ENCODE data around the gene GLP1R.

Gene GLP1R

GRCh38 chr6:39065561-39065960 is 17.0 kb downstream of the GLP1R start:
- no peak for DNase-seq

DNA sequence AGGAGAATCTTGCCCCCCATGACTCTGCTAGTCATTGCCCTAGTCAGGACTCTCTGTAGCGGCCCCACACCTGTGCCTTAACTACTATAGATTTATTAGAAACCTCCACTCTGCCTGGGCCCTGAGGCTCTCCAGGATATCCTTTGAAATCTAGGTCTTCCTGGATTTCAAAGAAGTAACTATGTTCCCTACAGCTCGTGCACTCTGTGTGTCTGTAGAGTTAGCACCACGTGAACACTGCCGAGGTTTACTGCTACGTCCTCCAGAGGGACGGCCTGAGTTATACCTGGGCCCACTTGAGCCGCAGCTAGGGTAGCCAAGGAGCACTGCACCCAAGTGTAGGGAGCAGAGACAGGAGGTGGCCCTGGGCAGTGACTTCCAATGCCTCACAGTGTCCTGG is 19.8 kb downstream of the GLP1R start:
- DNase-seq: no peak

DNA sequence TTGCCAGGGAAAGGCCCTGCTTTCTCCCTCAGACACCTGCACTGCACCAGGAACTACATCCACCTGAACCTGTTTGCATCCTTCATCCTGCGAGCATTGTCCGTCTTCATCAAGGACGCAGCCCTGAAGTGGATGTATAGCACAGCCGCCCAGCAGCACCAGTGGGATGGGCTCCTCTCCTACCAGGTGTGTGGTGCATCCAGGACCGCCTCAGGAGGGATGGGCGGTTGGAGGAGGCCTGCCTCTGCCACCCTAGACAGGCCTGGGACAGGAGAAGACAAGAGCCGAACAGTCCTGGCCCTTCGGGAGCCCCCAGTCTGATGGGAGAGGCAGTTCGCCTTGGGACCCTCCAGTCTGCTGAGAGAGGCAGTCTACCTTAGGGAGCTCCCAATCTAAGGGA is 24.2 kb downstream of the GLP1R start:
- DNase-seq: peak in 1 of 2 donors; percentile 9

- DNase-seq: no peak
Measured at GRCh38 chr6:39073471-39074355, 25.1 kb downstream of the GLP1R start.

DNA sequence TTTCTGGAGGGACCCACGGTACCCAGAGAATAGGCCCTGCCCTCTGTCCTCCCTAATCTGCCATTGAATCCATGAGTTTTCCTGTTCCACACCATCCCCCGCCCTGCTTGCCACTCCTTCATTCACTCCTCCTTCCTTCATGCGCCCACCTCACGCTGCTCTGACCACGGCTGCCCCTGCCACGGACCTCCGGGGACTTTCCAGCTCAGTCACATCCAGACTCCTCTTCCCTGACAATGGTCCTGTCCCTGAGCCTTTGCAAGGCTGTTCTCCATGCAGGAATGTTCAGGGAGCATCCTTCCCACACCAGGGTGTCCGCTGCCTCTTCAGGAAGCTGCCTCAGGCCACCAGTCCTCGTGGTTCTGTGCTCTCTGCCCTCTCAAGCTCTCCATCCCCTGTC is 25.9 kb downstream of the GLP1R start:
- DNase-seq: no peak

GRCh38 chr6:39075010-39075686 is 26.6 kb downstream of the GLP1R start:
- no peak for DNase-seq

DNA sequence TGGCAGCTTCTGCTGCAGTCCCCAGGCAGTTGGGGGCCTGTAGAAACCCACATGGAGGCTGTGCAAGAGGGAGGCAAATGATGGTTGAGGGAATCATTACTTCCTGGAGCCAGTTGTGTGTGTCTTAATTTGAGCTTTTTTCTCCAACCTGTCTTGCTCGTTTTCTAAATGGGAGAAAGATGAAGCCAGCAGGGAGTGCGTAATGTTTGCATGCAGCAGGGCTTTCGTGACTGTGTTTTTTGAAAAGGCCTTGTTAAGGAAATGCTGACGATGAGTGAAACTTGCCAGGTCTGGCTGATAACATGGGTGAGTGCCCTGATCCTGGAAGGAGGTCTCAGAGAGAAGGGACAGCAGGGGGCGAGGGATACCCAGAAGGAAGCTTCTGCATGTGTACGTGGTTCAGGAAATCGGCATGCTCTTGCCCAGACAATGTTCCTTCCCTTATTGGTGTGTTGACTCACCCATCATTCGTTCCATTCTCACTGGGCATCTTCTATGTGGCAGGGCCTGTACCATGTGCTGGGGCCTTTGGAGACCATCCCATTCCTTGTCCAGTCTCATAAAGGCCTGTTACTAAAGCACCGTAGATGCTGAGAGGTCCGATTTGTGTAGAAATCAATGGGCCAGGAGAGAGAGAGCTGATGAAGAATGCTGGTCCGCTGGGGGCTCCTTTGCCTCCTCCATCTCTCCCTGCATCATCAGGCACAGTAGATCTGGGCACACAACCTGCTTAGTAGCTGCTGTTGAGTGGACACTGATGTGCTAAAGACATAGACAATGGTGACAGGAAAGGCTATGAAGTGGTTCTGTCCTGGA is 27.4 kb downstream of the GLP1R start:
- DNase-seq: no peak

- no peak for DNase-seq
Measured at GRCh38 chr6:39076623-39077535, 28.3 kb downstream of the GLP1R start.

DNA sequence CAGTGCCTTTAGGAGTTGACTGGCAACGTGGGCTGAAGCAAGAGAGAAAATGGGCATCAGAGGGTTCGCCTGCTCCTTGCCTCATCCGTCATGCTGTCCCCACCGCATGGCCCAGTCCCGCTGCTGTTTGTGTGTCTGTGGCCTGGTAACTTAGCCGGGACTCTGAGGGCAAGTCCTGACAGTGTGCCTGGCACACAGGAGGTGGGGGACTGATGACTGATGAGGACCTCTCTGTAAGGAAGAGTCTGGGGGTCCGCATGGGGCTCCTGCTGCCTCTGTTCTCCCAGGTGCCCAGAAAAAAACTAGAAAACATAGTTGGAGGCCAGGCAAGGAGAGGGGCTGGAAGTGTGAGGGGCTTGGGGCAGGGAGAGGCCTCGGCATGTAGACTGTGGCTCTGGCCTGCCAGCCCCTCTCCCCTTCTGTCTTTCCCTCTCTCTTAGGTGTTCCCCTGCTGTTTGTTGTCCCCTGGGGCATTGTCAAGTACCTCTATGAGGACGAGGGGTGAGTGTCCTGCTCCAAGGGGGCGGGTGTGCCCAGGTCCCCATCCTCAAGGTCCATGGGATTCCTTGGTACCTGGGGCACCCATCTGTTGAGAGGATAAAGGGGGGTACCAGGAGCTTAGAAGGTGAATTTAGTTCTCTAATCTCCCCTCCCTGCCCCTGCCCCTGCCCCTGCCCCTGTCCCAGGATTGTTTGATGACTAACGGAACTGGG is 29.5 kb downstream of the GLP1R start:
- DNase-seq: no peak

DNA sequence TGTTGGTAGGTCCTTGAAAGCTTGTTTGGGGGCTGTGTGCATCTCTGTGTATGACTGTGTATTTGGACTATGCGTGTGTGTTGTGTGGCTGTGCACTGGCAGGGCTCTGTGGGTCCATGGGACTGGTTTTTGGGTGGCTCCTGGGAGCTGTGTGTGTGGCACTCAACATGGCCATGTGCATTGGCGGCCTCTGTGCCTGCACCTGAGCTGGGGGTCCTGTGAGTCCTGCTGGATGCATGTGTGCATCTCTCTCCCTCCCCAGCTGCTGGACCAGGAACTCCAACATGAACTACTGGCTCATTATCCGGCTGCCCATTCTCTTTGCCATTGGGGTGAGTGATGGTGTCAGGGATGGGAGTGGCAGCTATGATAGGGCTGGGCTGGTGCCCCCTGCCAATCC is 30.1 kb downstream of the GLP1R start:
- no peak for DNase-seq

GRCh38 chr6:39079197-39080125 is 30.9 kb downstream of the GLP1R start:
- no peak for DNase-seq

GRCh38 chr6:39080246-39080875 is 31.8 kb downstream of the GLP1R start:
- no peak for DNase-seq

DNA sequence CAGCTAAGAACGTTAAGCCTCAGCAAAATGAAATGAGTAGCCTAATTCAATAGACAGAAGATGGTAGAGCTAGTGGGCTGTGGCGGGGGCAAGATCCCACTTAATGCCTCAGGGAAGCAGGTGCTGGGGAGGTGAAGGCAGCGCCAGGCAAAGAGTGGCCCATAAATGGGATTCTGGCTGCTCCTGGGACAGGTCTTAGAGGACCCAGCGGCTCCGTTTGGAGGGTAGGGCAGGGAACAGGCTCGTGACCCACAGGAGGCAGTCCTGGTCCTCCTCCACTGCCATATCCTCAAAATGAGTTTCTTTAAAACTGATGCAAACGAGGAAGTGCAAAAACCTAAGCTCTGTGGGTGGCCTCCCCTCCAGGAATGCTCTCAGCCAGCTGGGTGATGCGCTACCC is 33.7 kb downstream of the GLP1R start:
- DNase-seq: no peak

GRCh38 chr6:39083231-39083634 is 34.7 kb downstream of the GLP1R start:
- no peak for DNase-seq

DNA sequence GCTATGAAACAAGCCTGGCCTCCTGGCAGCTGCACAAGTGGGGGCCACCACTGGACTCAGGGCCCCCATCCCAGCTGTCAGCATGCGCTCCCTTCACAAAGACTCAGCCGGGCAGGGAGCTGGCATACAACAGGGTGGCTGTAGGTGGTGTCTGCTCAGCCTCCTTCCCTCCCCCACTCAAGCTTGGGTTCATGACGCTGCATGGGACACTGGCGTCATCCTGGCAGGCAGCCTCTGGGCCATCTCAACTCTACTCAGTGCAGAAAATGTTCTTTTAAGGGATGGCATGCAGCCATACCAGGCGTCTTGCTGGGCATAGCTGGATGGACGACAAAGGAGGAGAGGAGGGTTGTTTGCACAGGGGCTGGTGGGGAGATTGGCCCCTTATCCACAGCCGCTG is 35.9 kb downstream of the GLP1R start:
- no peak for DNase-seq

GRCh38 chr6:39085129-39085797 is 36.7 kb downstream of the GLP1R start:
- DNase-seq: no peak

DNA sequence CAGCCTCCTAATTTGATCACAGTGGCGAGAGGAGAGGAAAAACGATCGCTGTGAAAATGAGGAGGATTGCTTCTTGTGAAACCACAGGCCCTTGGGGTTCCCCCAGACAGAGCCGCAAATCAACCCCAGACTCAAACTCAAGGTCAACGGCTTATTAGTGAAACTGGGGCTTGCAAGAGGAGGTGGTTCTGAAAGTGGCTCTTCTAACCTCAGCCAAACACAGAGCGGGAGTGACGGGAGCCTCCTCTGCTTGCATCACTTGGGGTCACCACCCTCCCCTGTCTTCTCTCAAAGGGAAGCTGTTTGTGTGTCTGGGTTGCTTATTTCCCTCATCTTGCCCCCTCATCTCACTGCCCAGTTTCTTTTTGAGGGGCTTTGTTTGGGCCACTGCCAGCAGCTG is 37.7 kb downstream of the GLP1R start:
- DNase-seq: no peak

DNA sequence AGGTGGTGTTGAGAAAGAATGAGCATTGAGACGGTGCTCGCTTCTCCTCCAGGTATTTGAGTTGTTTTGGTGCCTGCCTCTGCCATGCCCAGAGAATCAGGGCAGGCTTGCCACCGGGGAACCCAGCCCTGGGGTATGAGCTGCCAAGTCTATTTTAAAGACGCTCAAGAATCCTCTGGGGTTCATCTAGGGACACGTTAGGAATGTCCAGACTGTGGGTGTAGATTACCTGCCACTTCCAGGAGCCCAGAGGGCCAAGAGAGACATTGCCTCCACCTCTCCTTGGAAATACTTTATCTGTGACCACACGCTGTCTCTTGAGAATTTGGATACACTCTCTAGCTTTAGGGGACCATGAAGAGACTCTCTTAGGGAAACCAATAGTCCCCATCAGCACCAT is 38.1 kb downstream of the GLP1R start:
- DNase-seq: no peak

GRCh38 chr6:39087197-39087596 is 38.6 kb downstream of the GLP1R start:
- no peak for DNase-seq

All from CD4-positive, alpha-beta T cell treated with Interleukin-4 for 1 hour (primary cell).